Chondrocyte (in vitro differentiated cells): ENCODE measurements around the gene TNS2. TPM values are rescaled to one million over a fixed set of nuclear protein-coding genes. Genes with fewer than 3 reads are reported as not detected.

Experiments
- DNase-seq: peaks from one replicate; pipeline ENCODE4 v3.0.0; 2021; ENCODE audit warnings: mixed read lengths, low spot score
- H3K27ac Mint-ChIP-seq: one replicate; pipeline ENCODE4 v1.8.0; 2021; ENCODE audit warnings: mild to moderate bottlenecking, moderate library complexity, mixed read lengths; ENCODE audit not compliant: unreplicated experiment
- H3K27me3 Mint-ChIP-seq: 2 replicates; pipeline ENCODE4 v1.8.0; 2021; ENCODE audit warnings: low read depth, mixed read lengths
- H3K36me3 Mint-ChIP-seq: 2 replicates; pipeline ENCODE4 v1.8.0; 2021; ENCODE audit warnings: low read depth, mixed read lengths
- H3K4me1 Mint-ChIP-seq: 2 replicates; pipeline ENCODE4 v1.8.0; 2021; ENCODE audit warnings: low read depth, mild to moderate bottlenecking, mixed read lengths
- H3K4me3 Mint-ChIP-seq: one replicate; pipeline ENCODE4 v1.8.0; 2021; ENCODE audit warnings: mild to moderate bottlenecking, moderate library complexity, mixed read lengths; ENCODE audit not compliant: unreplicated experiment
- H3K9me3 Mint-ChIP-seq: 2 replicates; pipeline ENCODE4 v1.8.0; 2021; ENCODE audit warnings: low read depth, mixed read lengths
- CTCF ChIP-seq: fragments of 200-600 bp; sonication (generic); IDR thresholded peaks from 2 replicates; pipeline ENCODE4 v1.5.0; 2021; ENCODE audit warnings: antibody characterized with exemption, mild to moderate bottlenecking, moderate library complexity
- microRNA-seq: library from miRNA; unstranded; fragments of <30 nt; microRNA quantifications from one replicate; pipeline ENCODE4 v1.2.0, GENCODE V29; 2020; ENCODE audit warnings: borderline number of aligned reads
- total RNA-seq: library from RNA; stranded (reverse); gene quantifications from 3 replicates; pipeline ENCODE4 v1.2.1, GENCODE V29; 2021

The TNS2 gene
- total RNA-seq, 1 donor from 2014 or later, result 104 TPM

GRCh38 chr12:53113136-53113705 lies 63.4 kb downstream of the TNS2 start:
- no peak for DNase-seq
- no peaks in the 10 kb centered on the region for H3K27me3 Mint-ChIP-seq
- no peak overlapping the region for H3K27ac Mint-ChIP-seq
- no peak overlapping the region for H3K4me3 Mint-ChIP-seq
- H3K9me3 Mint-ChIP-seq, result no peaks in the 10 kb centered on the region
- TF ChIP-seq CTCF, result no peak
- peaks cover 13% of the 10 kb centered on the region for H3K4me1 Mint-ChIP-seq
- H3K36me3 Mint-ChIP-seq, result no peaks in the 10 kb centered on the region

GRCh38 chr12:53113951-53114350 lies 64.1 kb downstream of the TNS2 start:
- TF ChIP-seq CTCF, result no peak

More at GRCh38 chr12:53113951-53114350, 64.1 kb downstream of the TNS2 start:
- Mint-ChIP-seq H3K27ac (no peak overlapping the region), H3K9me3 (no peaks in the 10 kb centered on the region), H3K36me3 (no peaks in the 10 kb centered on the region), H3K27me3 (no peaks in the 10 kb centered on the region), H3K4me1 (peaks cover 13% of the 10 kb centered on the region), H3K4me3 (no peak overlapping the region)
- no peak for DNase-seq

Small RNAs within 50 kb of the gene (microRNA-seq; reads per million reads assigned to microRNA genes)
- gene MIR6757, result 3.9 reads per million

Other genes with a start within 250 kb of the TNS2 start
- 0.41 to 0.90 TPM in 2 of 3 replicates, not detected in the other for gene KRT4, start 235.9 kb upstream of the TNS2 start, total RNA-seq
- 0.10 to 0.31 TPM (median 0.19 TPM) in 3 replicates for gene KRT79, start 215.8 kb upstream of the TNS2 start, total RNA-seq
- not detected in 3 replicates for gene KRT78, start 201.1 kb upstream of the TNS2 start, total RNA-seq
- 11.3 to 15.7 TPM (median 13.0 TPM) in 3 replicates for gene KRT8, start 145.0 kb upstream of the TNS2 start, total RNA-seq
- gene KRT18, start 100.9 kb upstream of the TNS2 start, total RNA-seq, result 44.7 to 173 TPM (median 172 TPM) in 3 replicates
- gene EIF4B, start 43.6 kb upstream of the TNS2 start, total RNA-seq, result 270 to 336 TPM (median 323 TPM) in 3 replicates
- 37.1 to 40.2 TPM (median 38.5 TPM) in 3 replicates for gene SPRYD3, start 29.3 kb downstream of the TNS2 start, total RNA-seq
- 7.0 to 10.0 TPM (median 8.9 TPM) in 3 replicates for gene IGFBP6, start 47.6 kb downstream of the TNS2 start, total RNA-seq
- not detected in 3 replicates for gene SOAT2, start 53.4 kb downstream of the TNS2 start, total RNA-seq
- gene ZNF740, start 130.7 kb downstream of the TNS2 start, total RNA-seq, result 27.3 to 36.7 TPM (median 28.0 TPM) in 3 replicates
- gene CSAD, start 130.9 kb downstream of the TNS2 start, total RNA-seq, result 24.3 to 34.6 TPM (median 27.1 TPM) in 3 replicates
- gene ITGB7, start 157.2 kb downstream of the TNS2 start, total RNA-seq, result 0.37 to 0.46 TPM in 2 of 3 replicates, not detected in the other
- 19.4 to 30.0 TPM (median 21.7 TPM) in 3 replicates for gene RARG, start 182.1 kb downstream of the TNS2 start, total RNA-seq
- 4.0 to 5.5 TPM (median 4.8 TPM) in 3 replicates for gene ESPL1, start 218.2 kb downstream of the TNS2 start, total RNA-seq
- 266 to 309 TPM (median 274 TPM) in 3 replicates for gene PFDN5, start 245.5 kb downstream of the TNS2 start, total RNA-seq
- 44.1 to 47.0 TPM (median 47.0 TPM) in 3 replicates for gene MYG1, start 249.6 kb downstream of the TNS2 start, total RNA-seq